ENCODE measurements around the gene CYB5R2. TPM values are rescaled to one million over a fixed set of nuclear protein-coding genes. Genes with fewer than 3 reads are reported as not detected.

CYB5R2 gene
- total RNA-seq, 1 experiment from 2014 or later = 16.7 TPM

GRCh38 chr11:7621554-7621953, 51.7 kb downstream of the CYB5R2 start:
- no peaks in the 10 kb centered on the region for H3K9me3 ChIP-seq (ENCODE audit: insufficient read depth, low read depth)
- POLR2A ChIA-PET (ENCODE audit: unreplicated experiment) = no interaction called here
- no peaks in the 10 kb centered on the region for H3K79me2 ChIP-seq (ENCODE audit: low read depth)
- H3K27ac ChIP-seq = no peak overlapping the region
- no peaks in the 10 kb centered on the region for H3K9me2 ChIP-seq (ENCODE audit: insufficient read depth)
- no TSS peak for BruUV-seq (replicated peaks)
- DNase-seq = no peak
- H2AFZ ChIP-seq = no peak overlapping the region
- no peaks in the 10 kb centered on the region for H3K27me3 ChIP-seq (ENCODE audit: insufficient read depth, low read depth)
- CTCF ChIA-PET = no interaction called here
- no peak overlapping the region for H3K4me2 ChIP-seq
- intact Hi-C loops (cut with micrococcal nuclease; ENCODE audit: unreplicated experiment) = no loop called here
- no peaks in the 10 kb centered on the region for H3K36me3 ChIP-seq (ENCODE audit: low read depth)
- no peak overlapping the region for H3K4me3 ChIP-seq
- H4K20me1 ChIP-seq (ENCODE audit: insufficient read depth) = no peaks in the 10 kb centered on the region
- TF ChIP-seq EZH2 (IDR thresholded peaks at IDR 0.05; ENCODE audit: low read depth) (no peak), CTCF (conservative IDR thresholded peaks at IDR 0.05) (no peak)
- H3K4me1 ChIP-seq (replicated peaks; ENCODE audit: insufficient read depth) = no peaks in the 10 kb centered on the region
- H3F3A ChIP-seq (ENCODE audit: insufficient read depth, low read depth) = no peaks in the 10 kb centered on the region

GRCh38 chr11:7621090-7621489, 52.2 kb downstream of the CYB5R2 start:
- H3K4me1 ChIP-seq (replicated peaks; ENCODE audit: insufficient read depth) = no peaks in the 10 kb centered on the region
- H3K27ac ChIP-seq = no peak overlapping the region
- no peak for TF ChIP-seq EZH2 (IDR thresholded peaks at IDR 0.05; ENCODE audit: low read depth)
- TF ChIP-seq CTCF (conservative IDR thresholded peaks at IDR 0.05) = no peak
- CTCF ChIA-PET = no interaction called here
- no peaks in the 10 kb centered on the region for H4K20me1 ChIP-seq (ENCODE audit: insufficient read depth)
- intact Hi-C loops (cut with micrococcal nuclease; ENCODE audit: unreplicated experiment) = no loop called here
- no peaks in the 10 kb centered on the region for H3K79me2 ChIP-seq (ENCODE audit: low read depth)
- no peak overlapping the region for H3K4me3 ChIP-seq
- no peaks in the 10 kb centered on the region for H3K9me3 ChIP-seq (ENCODE audit: insufficient read depth, low read depth)
- no peak overlapping the region for H2AFZ ChIP-seq
- no peaks in the 10 kb centered on the region for H3K27me3 ChIP-seq (ENCODE audit: insufficient read depth, low read depth)
- H3K4me2 ChIP-seq = no peak overlapping the region
- POLR2A ChIA-PET (ENCODE audit: unreplicated experiment) = no interaction called here
- H3K9me2 ChIP-seq (ENCODE audit: insufficient read depth) = no peaks in the 10 kb centered on the region
- no peak for DNase-seq
- BruUV-seq (replicated peaks) = no TSS peak
- no peaks in the 10 kb centered on the region for H3K36me3 ChIP-seq (ENCODE audit: low read depth)
- H3F3A ChIP-seq (ENCODE audit: insufficient read depth, low read depth) = no peaks in the 10 kb centered on the region

GRCh38 chr11:7619322-7619721, 54.0 kb downstream of the CYB5R2 start:
- CTCF ChIA-PET = no interaction called here
- Histone ChIP-seq H3K9me2 (ENCODE audit: insufficient read depth) (no peaks in the 10 kb centered on the region), H3K4me3 (no peak overlapping the region), H3K4me2 (no peak overlapping the region), H4K20me1 (ENCODE audit: insufficient read depth) (no peaks in the 10 kb centered on the region), H3K27ac (no peak overlapping the region), H3F3A (ENCODE audit: insufficient read depth, low read depth) (no peaks in the 10 kb centered on the region; the same call in 1 of the 2 replicates), H3K4me1 (replicated peaks; ENCODE audit: insufficient read depth) (peaks cover under 1% of the 10 kb centered on the region; the same call in 1 of the 2 replicates), H3K36me3 (ENCODE audit: low read depth) (no peaks in the 10 kb centered on the region), H3K9me3 (ENCODE audit: insufficient read depth, low read depth) (no peaks in the 10 kb centered on the region), H3K27me3 (ENCODE audit: insufficient read depth, low read depth) (no peaks in the 10 kb centered on the region), H3K79me2 (ENCODE audit: low read depth) (no peaks in the 10 kb centered on the region), H2AFZ (no peak overlapping the region)
- POLR2A ChIA-PET (ENCODE audit: unreplicated experiment) = no interaction called here
- DNase-seq = no peak
- no TSS peak for BruUV-seq (replicated peaks)
- TF ChIP-seq CTCF (conservative IDR thresholded peaks at IDR 0.05) (no peak), EZH2 (IDR thresholded peaks at IDR 0.05; ENCODE audit: low read depth) (no peak)
- intact Hi-C loops (cut with micrococcal nuclease; ENCODE audit: unreplicated experiment) = no loop called here

Measured in PC-9 (cell line).